Osteoblast (primary cell): ENCODE results near the gene MOGAT3. TPM values are rescaled to one million over a fixed set of nuclear protein-coding genes. Genes with fewer than 3 reads are reported as not detected.

Source experiments
- DNase-seq: peaks from one replicate; pipeline ENCODE4 v3.0.0; 2011; ENCODE audit warnings: low spot score, mixed read lengths; ENCODE audit not compliant: insufficient read length; ENCODE audit errors: missing footprints
- H2AFZ ChIP-seq: 2 replicates; pipeline ENCODE4 v1.6.0; 2011; ENCODE audit warnings: mild to moderate bottlenecking, low read length
- H3K27ac ChIP-seq: 2 replicates; pipeline ENCODE4 v1.5.1; 2011; ENCODE audit warnings: mild to moderate bottlenecking, low read depth, low read length, moderate library complexity
- H3K27me3 ChIP-seq: 2 replicates; pipeline ENCODE4 v1.6.0; 2012; ENCODE audit warnings: mild to moderate bottlenecking, control low read depth, inconsistent platforms, low read length, moderate library complexity; ENCODE audit not compliant: insufficient read depth
- H3K36me3 ChIP-seq: 2 replicates; pipeline ENCODE4 v1.5.1; 2011; ENCODE audit warnings: mild to moderate bottlenecking, low read length, control low read depth, moderate library complexity; ENCODE audit not compliant: insufficient read depth
- H3K4me1 ChIP-seq: 2 replicates; pipeline ENCODE4 v1.5.1; 2011; ENCODE audit warnings: mild to moderate bottlenecking, low read length, control low read depth, moderate library complexity; ENCODE audit not compliant: insufficient read depth
- H3K4me2 ChIP-seq: 2 replicates; pipeline ENCODE4 v1.6.0; 2011; ENCODE audit warnings: mild to moderate bottlenecking, low read length; ENCODE audit not compliant: insufficient read depth
- H3K4me3 ChIP-seq: fragments of 200-600 bp; sonication (generic); 3 replicates; pipeline ENCODE4 v1.5.1; 2012; ENCODE audit warnings: mild to moderate bottlenecking, low read length, inconsistent platforms; ENCODE audit not compliant: insufficient read depth
- H3K79me2 ChIP-seq: 2 replicates; pipeline ENCODE4 v1.6.0; 2012; ENCODE audit warnings: mild to moderate bottlenecking, low read length, control low read depth, inconsistent platforms; ENCODE audit not compliant: insufficient read depth
- H3K9me3 ChIP-seq: 2 replicates; pipeline ENCODE4 v1.5.1; 2011; ENCODE audit warnings: low read depth, low read length, control low read depth
- H4K20me1 ChIP-seq: 2 replicates; pipeline ENCODE4 v1.6.0; 2012; ENCODE audit warnings: mild to moderate bottlenecking, low read length, control low read depth; ENCODE audit not compliant: insufficient read depth
- CTCF ChIP-seq: IDR thresholded peaks from 2 replicates; pipeline ENCODE4 v1.5.1; 2011; ENCODE audit warnings: mild to moderate bottlenecking, low read depth, low read length, moderate library complexity; ENCODE audit errors: extremely low read depth
- total RNA-seq: library from RNA; depleted of rRNA; stranded (reverse); fragments of >200 nt; gene quantifications from 2 replicates; pipeline ENCODE4 v1.2.3, GENCODE V29; 2012

The MOGAT3 gene
- total RNA-seq, 1 donor: not detected

- Histone ChIP-seq H4K20me1 (peaks cover 17% of the 10 kb centered on the region), H3K4me3 (no peak overlapping the region), H3K36me3 (peaks cover 21% of the 10 kb centered on the region), H3K79me2 (peaks cover 25% of the 10 kb centered on the region), H3K27me3 (no peaks in the 10 kb centered on the region), H3K27ac (peak overlapping the region; percentile 8), H3K4me2 (no peak overlapping the region), H3K9me3 (no peaks in the 10 kb centered on the region), H3K4me1 (peaks cover 2% of the 10 kb centered on the region), H2AFZ (no peak overlapping the region)
- DNase-seq: peak; percentile 30
- TF ChIP-seq CTCF: no peak
Measured at GRCh38 chr7:101238226-101239182, 37.7 kb upstream of the MOGAT3 start.

GRCh38 chr7:101237206-101238067 lies 36.6 kb upstream of the MOGAT3 start, which contains the start of gene CLDN15:
TSS of gene CLDN15 (minus strand) at chr7:101237802. CDS start at chr7:101237581, 221 bp downstream.
- Histone ChIP-seq H2AFZ (no peak within 1 kb of the TSS), H3K9me3 (no peaks in the 10 kb centered on the region), H3K36me3 (peaks cover 15% of the 10 kb centered on the region), H3K4me3 (no peak within 1 kb of the TSS), H3K4me1 (no peaks in the 10 kb centered on the region), H4K20me1 (peaks cover 17% of the 10 kb centered on the region), H3K27me3 (no peaks in the 10 kb centered on the region), H3K79me2 (peaks cover 15% of the 10 kb centered on the region), H3K4me2 (no peak within 1 kb of the TSS), H3K27ac (peak within 1 kb of the TSS; percentile 8)
- no peak for TF ChIP-seq CTCF
- DNase-seq: peak; percentile 93

GRCh38 chr7:101236292-101236835 lies 35.5 kb upstream of the MOGAT3 start:
- Histone ChIP-seq H3K4me3 (no peak overlapping the region), H3K27me3 (no peaks in the 10 kb centered on the region), H4K20me1 (peaks cover 11% of the 10 kb centered on the region), H2AFZ (no peak overlapping the region), H3K36me3 (peaks cover 15% of the 10 kb centered on the region), H3K9me3 (no peaks in the 10 kb centered on the region), H3K4me1 (no peaks in the 10 kb centered on the region), H3K4me2 (no peak overlapping the region), H3K27ac (no peak overlapping the region), H3K79me2 (peaks cover 7% of the 10 kb centered on the region)
- no peak for TF ChIP-seq CTCF
- DNase-seq: peak; percentile 35
